Stimulated activated CD8-positive, alpha-beta memory T cell treated with anti-CD3 and anti-CD28 coated beads, Interleukin-2, amount 100 ng/mL, for 48 hours (primary cell): Measurements from ENCODE around the gene NDRG3.
"Not testable (repeated sequence)": the region's sequence is repeated elsewhere in the genome, so short reads cannot be mapped to it uniquely, and the experiment has no call there.

Experiments used
- DNase-seq, 2 donors: peaks; one replicate each; pipeline ENCODE4 v3.0.0-alpha.2; 2020; ENCODE audit warnings: low read depth in 2 of 2

Gene NDRG3

DNA sequence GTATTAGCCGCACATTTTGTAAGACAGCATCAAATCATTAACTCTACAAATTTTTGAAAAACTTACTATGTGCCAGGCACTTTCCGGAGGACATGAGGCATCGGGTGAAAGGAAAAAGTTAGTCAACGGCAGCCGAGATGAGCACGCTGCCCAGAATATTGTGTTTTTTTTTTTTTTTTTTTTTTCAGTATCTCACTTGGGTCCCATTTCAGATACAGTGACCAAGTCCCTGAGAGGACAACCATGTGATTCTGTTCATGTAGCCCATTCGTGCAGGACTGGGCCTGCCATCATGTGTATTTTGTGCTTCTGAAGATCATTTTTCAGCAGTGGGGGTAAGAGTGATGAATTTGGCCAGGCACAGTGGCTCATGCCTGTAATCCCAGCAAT is 101.2 kb downstream of the NDRG3 start:
- peak in 1 of 2 donors; percentile 28 for DNase-seq

DNA sequence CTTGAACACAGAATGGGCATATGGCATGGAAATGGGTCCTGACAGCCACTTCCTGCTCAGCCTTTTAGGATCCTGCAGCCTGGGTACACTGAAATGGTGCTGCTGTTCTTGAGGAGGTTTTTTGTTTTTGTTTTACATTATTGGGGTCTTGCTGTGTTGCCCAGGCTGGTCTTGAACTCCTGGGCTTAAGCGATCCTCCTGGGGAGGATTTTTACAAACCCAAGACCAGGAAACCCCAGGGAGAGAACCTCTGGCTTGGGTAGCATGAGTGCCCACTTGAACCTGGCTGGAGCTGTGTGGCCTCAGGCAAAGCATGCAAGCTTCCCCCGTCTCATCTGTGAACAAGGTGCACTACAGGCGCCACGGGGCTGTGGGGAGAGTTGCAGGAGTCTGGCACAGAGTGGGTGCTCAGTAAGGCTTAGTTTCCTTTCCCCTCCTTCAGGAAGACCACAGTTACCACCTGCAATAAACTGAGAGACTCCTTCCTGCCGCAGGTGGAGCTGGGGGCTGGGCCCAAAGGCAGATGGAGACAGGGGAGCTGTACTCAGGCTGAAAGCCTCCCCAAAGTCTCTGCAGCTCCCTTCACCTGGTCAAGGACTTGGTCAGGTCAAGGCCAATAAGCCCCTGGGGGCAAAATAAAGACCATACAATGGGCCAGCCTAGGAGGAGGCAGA is 101.7 kb downstream of the NDRG3 start:
- peak; percentile 44 to 47 for DNase-seq

DNA sequence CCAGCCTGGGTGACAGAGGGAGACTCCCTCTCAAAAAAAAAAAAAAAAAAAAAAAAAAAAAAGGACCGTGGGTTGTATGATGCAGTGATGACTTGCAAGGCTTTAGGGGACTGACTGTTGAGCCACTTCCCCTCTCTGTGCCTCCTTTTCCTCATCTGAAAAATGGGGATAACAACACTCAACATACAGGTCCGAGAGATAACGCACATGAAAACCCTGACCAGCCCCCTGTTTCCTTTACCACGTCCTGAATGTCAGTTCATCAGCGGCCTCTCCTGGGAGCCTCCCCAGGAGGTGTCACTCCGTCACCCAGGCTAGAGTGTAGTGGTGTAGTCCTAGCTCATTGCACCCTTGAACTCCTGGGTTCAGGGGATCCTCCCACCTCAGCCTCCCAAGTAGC is 103.8 kb downstream of the NDRG3 start:
- DNase-seq = no peak

DNA sequence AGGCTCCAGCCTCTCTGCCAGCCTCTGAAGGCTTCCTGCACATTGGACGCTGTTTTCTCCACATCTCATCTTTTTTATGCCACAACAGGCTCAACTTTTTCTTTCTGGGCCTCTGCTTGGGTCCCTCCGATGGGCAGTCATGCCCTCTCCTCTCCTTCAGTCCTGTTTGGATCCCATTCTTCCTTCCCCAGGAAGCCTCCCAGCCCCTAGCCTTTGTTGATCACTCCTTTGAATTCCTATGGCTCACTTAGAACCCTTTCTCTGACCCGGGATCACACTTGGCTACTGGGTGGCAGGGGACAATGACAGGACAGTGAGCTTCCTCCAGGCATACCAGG is 104.4 kb downstream of the NDRG3 start:
- no peak for DNase-seq

DNA sequence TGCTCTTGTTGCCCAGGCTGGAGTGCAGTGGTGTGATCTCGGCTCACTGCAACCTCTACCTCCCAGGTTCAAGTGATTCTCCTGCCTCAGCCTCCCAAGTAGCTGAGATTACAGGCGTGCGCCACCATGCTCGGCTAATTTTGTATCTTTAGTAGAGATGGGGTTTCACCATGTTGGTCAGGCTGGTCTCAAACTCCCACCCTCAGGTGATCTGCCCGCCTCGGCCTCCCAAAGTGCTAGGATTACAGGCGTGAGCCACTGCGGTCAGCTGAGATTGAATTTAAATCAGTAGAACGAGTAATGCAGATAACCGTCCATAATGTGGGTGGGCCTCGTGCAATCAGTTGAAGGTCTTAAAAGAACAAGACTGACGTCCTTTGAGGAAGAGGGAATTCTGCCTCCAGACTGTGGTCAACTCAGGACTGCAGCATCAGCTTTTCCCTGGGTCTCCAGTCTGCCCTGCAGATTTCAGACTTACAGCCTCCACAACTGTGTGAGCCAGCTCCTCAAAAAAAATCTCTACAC is 107.0 kb downstream of the NDRG3 start:
- not testable (repeated sequence) for DNase-seq

DNA sequence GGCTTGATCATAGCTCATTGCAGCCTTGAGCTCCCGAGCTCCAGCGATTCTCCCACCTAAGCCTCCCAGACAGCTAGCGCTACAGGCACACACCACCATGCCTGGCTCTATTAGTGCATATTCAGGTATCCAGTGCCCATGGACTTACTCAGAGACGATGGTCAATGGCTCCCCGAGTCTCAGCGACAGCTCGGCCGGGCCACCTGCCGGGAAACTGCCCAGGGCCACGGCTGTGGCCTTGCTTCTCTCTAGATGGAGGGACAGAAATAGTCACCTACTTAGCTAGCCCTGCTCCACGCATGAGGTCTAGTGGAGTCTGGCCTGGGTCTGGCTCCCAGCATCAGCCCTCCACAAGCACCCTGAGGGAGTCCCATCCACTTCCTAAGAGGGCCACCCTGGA is 111.5 kb downstream of the NDRG3 start:
- no peak for DNase-seq

DNA sequence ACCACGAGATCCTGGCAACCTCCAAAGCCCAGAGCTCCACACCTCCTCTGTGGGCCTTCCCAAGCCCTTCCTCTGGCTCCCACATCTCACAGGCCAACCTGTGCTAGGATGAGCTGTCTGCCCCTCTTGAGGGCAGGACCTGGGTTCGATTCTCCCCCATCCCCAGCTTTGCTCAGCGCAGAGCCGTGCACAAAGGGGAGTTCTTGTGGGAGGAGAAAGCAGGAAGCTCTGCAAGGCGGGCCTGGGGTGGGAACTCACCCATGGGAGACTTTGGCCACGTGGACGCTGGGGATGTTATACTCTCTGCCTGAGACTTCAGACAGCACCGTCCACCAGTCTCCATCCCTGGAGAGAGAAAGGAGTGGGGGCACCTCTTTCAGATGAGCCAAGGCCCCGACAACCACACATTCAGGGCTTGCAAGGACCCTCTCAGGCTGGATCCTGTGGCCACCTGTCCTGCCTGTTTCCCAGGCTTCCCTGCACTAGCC is 112.6 kb downstream of the NDRG3 start:
- DNase-seq = no peak

DNA sequence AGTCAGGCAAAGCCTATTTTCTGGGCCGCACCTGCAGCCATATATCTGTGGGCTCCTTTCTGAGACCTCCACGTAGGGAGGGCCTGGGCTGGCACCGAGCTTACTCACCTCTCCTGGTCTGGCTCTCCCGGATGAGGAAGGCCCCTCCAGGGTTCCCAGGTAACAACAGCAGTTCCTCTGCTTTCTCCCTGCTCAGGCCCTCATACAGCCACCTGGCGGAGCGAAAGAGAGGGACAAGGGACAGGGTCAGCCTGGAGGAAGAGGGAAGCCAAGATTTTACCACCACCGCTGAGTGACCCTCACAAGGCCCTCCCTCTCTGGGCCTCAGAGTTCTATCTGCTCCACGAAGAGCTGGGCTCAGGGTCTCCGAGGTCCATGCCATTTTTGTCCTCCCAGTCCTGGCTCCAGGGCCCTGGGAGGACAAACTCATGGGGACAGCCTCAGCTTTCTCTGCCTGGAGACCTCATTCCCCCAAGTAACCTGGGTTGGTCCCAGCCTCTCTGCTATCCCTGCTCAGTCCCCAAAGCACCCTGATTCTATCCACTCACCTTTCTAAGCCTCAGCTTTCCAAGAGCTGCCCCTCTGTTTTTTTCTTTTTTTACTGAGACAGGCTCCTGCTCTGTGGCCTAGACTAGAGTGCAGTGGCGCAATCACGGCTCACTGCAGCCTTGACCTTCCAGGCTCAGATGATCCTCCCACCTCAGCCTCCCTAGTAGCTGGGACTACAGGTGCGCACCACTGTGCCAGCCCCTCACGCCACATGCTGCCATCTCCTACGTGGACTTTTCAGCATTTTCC is 113.2 kb downstream of the NDRG3 start:
- no peak for DNase-seq

DNA sequence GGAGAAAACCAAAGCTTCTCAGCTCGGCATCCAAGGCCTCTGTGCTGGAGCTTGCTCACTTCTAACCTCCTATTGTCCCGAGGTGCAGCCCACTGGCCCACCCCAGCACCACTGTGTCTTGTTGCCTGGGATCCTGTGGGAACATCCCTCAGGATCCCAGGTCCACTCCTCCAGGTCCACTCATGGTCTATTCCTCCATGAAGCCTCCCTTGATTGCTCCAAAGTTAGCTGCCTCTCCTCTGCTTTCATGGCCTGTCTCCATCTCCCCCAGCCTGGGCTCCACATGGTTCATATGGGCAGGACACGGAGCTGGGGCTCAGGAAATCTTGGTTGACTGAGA is 113.8 kb downstream of the NDRG3 start:
- no peak for DNase-seq

DNA sequence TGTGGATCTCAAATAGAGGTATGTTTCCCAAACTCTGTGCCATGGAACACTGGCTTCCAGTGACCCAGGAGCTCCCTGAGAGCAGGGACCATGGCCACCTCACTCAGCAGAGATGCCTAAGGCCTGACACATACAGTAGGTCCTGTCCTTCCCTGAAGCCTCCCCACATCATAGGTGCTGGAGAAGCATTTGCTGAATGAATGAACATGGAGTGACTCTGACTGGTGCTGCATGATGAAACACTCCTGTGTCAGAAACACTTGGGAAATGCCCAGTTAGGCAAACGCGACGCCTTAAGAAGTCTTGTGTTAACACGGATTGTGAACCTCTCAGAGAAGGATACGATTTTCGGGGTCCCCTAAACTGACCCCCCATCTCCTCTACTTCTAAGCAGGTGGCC is 114.2 kb downstream of the NDRG3 start:
- no peak for DNase-seq

DNA sequence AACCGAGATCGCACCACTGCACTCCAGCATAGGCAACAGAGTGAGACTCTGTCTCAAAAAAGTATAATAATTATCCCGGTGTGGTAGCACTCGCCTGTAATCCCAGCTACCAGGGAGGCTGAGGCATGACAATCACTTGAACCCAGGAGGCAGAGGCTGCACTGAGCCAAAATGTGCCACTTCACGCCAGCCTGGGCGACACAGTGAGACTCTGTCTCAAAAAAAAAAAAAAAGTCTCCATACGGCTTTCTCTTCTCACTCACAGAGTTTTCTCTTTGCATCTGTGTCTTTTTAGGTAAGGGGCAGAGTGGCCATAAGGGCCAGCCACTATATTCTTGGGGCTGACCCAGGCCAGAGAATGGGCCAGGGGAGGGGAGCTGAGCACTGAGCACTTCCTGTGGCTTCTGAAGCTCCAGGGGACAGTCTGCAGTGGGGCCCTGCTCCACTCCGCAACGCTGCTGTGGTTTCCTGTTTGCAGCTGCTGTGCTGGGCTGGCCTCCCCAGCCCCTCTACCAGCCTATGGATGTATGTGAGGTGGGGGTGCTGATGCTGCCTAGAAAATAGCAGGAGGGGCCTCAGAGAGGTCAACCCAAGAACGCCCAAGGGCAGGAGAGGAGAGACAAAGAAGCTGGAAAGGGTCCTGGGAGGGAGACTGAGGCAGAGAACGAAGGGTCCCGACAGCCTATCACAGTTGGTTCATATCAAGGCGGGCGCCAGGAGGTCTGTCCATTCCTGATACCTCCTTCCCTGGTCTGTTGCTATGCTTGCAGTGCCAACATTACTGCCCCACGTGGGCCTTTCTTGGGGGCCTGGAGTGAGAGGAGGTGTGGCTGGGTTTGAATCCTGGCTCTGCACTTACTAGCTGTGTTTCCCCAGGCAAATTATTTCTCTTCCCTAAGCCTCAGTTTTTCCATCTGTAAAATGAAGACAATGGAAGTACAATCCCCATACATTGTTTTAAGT is 115.9 kb downstream of the NDRG3 start:
- peak; percentile 33 to 40 for DNase-seq

DNA sequence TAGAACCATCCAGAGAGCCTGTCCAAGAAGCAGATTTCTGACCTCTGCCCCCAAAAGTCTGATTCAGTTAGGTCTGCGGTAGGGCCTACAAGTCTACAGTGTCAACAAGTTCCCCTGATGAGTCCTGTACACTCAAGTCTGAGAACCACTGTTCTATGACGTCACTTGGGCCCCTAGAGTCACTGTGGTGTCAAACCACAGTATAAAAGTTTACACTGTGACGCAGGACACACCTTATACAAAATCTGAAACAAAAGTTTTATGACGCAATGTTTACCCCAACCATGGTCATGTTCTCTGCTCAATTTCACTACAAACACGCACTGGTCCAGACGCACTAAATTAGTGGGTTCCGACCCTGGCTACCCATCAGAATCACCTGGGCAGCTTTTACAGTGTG is 117.8 kb downstream of the NDRG3 start:
- DNase-seq = no peak

DNA sequence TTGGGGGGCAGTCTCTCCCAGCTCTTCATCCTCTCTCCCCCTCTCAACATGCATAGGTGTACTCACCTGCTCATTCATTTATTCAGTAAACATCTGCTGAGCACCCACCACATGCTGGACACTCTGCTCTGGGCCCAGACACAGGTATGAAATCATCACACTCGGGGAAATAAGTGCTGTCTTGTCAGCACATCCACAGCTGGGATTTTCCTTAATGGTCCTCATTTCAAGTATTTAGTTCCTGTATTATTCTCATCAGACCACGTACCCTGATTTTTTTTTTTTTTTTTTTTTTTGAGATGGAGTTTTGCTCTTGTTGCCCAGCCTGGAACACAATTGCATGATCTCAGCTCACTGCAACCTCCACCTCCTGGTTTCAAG is 121.0 kb downstream of the NDRG3 start:
- DNase-seq = no peak

DNA sequence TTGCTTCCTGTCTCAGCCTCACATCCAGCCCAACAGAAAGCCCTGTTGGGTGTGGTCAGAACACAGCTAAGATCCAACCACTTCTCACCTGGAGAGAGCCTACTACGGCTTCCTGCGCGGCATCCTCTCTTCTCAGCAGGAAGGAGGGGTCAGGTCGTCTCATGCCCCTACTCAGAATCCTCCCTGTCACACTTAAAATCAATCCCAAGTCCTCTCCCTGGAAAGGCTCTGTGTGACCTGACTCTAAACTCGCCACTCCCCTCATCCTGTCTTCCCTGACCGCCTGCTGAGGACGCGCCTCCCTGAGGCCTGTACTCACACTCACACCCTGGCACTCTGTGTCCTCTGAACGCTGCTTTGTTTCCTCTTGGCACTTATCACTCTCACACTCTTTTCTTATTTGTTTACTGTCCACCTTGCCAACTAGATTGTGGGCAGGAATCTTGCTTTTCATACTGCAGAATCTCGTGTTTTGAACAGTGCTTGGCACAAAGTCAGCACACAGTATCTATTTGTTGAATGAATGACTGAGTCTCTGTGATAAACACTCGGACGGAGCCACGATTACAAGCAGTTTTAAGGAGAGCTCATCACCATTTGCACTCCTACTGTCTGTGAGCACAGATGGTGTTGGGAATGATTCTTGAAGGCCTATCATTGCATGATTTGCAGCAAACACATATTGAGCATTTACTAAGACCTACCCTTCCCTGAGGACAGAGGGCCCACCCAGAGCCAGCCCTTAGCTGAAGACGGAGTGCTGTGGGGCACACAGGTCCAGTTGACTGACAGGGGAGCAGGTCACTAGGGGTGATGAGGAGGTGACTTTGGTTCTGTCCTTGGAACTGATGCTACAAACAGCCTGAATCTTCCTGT is 121.6 kb downstream of the NDRG3 start:
- no peak for DNase-seq

DNA sequence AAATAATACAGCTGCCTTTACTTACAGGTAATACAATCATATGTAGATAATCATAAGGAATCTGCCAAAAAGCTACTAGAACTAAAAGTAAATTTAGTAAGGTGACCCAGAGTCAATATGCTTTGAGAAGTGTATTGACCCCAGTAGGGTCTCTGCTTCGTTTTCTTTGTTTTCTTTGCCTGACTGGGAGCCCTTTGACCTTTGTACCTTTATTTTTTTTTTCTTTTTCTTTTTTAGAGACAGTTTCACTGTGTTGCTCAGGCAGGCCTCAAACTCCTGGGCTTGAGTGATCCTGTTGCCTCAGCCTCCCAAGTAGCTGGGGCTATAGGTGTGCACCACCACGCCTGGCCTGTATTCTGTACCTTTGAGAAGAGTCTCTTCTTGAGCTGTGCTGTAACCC is 122.4 kb downstream of the NDRG3 start:
- DNase-seq = no peak

DNA sequence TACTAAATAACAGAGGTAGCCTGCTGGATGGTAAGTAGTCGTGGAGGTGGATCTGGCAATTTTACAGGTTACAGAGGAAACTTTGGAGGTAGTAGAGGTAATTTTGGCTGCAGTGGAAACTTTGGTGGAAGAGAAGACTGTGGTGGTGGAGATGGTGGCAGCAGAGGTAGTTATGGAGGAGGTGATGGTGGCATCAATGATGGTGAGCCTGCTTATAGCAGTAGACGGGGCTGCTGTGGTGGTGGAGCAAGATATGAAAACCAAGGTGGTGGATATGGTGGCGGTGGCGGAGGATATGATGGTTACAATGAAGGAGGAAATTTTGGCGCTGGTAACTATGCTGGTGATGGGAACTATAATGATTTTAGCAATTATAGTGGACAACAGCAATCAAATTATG is 125.0 kb downstream of the NDRG3 start:
- no peak for DNase-seq

DNA sequence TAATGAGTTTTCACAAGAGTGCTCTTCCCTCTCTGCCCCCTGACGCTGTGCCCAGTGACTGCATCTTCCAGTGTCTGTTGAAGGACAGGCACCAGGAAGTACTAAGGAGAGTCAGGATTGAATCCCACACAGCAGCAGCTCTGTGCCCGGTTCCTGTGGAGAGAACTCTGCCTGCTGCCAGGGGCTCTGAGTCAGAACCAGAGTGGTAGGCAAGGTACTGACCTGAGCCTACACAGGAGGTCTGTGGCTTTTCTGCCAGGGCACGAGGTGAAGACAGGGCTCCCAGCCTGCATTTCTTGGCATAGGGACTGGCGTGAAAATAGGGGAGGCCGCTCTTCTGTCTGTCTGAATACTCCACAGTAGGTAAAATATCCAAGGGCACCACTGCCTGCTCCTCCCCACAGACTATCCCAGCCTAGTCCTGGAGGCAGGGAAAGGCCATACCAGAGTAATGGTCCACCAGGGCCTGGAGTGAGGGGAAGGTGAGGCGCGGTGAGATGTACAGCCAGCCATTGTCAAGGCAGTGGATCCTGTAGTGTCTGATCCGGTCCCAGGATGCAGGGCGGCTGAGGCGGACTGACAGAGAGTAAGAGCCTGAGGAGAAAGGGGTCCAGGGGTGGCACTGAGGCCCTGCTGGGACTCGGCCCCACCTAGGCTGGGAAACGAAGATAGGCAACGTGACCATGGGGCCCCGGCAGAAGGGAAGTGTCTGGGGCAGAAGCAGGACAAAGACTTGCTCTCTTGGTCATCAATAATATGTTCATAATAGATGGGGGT is 130.9 kb downstream of the NDRG3 start:
- DNase-seq = no peak

DNA sequence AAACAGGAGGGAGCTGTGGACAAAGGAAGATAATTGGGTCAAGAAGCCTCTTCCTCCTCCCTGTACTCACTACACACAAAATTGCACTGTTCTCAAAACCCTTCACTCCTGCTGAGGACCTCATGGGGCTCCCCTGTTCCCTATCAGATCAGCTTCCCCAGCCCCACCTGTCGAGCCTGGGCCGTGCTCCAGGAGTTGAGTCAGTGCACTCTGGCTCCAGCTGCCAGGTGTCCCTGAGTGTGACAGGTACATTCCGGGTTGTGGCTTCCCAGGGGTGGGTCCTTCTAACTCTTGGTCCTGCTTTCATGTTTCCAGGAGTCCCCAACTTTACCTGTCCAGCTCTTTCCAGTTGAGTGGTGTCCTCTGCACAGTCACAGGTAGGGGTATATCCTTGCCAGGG is 131.9 kb downstream of the NDRG3 start:
- no peak for DNase-seq

DNA sequence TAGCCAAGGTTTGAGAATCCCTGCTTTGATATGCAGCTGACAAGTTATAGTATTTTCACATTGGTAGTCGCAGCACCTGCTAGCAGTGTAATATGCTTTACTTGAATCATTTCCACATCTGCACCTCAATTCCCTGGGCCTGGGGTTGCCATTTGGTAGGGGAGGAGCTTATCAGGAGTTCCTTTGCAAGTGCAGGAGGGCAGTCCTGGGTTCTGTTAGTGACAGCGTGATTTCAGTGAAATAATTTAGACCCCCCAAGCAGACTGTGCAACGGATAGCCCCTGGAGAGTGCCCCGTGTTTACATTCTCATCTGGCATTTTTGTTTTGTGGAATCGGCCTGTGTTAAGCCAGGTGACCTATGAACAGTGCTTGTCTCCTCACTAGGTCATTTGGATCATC is 134.3 kb downstream of the NDRG3 start:
- DNase-seq = no peak

DNA sequence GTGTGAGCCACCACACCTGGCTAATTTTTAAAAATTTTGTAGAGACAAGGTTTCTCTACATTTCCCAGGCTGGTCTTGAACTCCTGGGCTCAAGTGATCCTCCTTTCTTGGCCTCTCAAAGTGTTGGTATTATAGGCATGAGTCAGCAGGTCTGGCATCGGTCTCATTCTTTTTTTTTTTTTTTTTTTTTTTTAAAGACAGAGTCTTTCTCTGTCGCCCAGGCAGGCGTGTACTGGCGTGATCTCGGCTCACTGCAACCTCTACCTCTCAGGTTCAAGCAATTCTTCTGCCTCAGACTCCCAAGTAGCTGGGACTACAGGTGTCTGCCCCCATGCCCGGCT is 137.5 kb downstream of the NDRG3 start:
- DNase-seq = not testable (repeated sequence)
